GM10266 (cell line): ENCODE results near the gene IGSF21.

Experiments
- DNase-seq: peaks from one replicate; pipeline ENCODE4 v3.0.0; 2012; ENCODE audit errors: extremely low spot score
- TF ChIP-seq, protein P1 (sequence below): IDR thresholded peaks from 2 replicates; pipeline ENCODE4 v1.5.1; 2012; ENCODE audit warnings: mild to moderate bottlenecking, low read depth; ENCODE audit not compliant: control insufficient read depth, insufficient read depth; ENCODE audit errors: missing control alignments

IGSF21 gene

DNA sequence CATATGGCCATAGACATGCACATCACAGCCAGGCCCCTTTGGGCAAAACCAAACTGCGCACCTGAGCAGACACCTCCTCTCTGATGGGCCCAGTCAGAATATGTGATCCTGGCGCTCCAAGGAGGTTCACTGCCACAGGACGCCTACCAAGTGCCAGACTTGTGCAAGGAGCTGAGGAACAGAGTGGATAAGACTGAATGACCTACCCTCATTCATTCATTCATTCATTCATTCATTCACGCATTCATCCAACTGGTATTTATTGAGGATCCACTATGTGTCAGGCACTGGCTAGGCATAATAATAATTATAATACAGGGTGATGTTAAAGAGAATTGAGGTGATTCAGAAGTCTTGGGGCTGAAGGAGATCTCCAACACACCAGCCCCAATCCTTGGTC lies 2.4 kb upstream of the IGSF21 start:
- DNase-seq = no peak
- TF ChIP-seq, protein P1, sequence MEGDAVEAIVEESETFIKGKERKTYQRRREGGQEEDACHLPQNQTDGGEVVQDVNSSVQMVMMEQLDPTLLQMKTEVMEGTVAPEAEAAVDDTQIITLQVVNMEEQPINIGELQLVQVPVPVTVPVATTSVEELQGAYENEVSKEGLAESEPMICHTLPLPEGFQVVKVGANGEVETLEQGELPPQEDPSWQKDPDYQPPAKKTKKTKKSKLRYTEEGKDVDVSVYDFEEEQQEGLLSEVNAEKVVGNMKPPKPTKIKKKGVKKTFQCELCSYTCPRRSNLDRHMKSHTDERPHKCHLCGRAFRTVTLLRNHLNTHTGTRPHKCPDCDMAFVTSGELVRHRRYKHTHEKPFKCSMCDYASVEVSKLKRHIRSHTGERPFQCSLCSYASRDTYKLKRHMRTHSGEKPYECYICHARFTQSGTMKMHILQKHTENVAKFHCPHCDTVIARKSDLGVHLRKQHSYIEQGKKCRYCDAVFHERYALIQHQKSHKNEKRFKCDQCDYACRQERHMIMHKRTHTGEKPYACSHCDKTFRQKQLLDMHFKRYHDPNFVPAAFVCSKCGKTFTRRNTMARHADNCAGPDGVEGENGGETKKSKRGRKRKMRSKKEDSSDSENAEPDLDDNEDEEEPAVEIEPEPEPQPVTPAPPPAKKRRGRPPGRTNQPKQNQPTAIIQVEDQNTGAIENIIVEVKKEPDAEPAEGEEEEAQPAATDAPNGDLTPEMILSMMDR = no peak

GRCh38 chr1:18108299-18109057 lies 880 bp downstream of the IGSF21 start:
- DNase-seq = no peak

GRCh38 chr1:18109058-18109755 lies 1.6 kb downstream of the IGSF21 start:
- no peak for DNase-seq

More at GRCh38 chr1:18108299-18109057, 880 bp downstream of the IGSF21 start:
- TF ChIP-seq, protein P1 = no peak

DNA sequence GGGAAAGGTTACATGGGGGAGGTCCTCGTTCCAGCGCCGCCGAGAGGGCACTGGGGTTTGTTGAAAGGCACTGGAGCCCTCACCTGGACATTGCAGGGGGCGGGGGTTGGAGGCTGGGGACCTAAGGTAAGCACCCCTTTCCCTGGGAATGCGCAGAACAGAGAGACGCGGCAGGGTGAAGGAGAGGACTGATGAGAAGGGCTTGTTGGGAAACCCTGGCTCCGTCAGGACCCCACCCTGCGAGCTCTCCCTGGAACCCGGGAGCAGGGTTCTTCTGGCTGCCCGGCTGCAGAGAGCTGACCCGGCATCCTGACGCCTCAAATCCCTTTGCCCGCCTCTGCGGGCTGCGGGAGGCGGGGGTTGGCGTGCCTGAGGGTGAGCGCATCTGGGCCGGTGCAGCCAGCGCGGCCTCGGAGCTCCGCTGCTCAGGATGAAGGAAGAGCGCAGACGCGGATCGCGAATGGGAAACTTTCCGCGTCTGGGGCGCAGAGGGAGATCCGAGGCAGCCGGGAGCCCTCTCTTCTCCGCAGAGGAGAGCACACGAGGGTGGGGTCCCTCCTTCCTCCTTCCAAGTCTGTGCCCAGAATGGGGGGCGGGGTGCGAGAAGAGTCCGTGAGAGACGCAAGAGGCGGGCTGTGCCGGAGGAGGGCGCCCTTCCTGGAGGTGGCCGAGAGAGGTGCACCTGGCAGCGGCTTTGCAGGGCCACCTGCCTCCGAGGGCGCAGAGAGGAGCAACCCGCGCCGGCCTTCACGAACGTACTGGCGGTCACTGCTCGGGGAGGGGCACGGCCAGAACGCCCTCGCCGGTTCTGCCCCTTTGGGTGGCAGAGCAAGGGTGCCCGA lies 2.4 kb downstream of the IGSF21 start:
- TF ChIP-seq, protein P1 = no peak
- peak; percentile 23 for DNase-seq

More at GRCh38 chr1:18109058-18109755, 1.6 kb downstream of the IGSF21 start:
- TF ChIP-seq, protein P1 = no peak

DNA sequence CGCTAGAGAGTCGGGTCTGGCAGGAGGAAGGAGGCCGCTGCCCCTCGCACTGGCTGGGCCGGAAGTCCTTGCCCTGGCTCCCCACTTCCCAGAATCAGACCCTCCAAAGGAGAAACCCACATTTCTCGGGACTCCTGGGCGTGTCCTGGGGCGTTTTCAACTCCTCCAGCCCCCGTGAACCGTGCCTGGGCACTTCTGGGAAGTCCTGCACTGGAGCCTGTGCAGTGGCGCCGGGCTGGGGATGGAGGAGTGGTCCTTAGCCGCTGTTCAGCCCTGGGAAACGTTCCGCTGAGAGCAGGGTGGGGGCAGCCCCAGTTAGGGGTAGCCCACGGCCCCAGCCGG lies 3.0 kb downstream of the IGSF21 start:
- TF ChIP-seq, protein P1 = no peak
- DNase-seq = no peak

- TF ChIP-seq, protein P1 = no peak
- peak; percentile 35 for DNase-seq
Observed at GRCh38 chr1:18110968-18111367, 3.4 kb downstream of the IGSF21 start.
